IPS-20b (cell line): ENCODE results near the gene VEPH1.
"Not testable (repeated sequence)": the region's sequence is repeated elsewhere in the genome, so short reads cannot be mapped to it uniquely, and the experiment has no call there.

Experiments used
- H3K27ac ChIP-seq: one replicate; pipeline ENCODE4 v1.5.1; 2013; ENCODE audit warnings: low read length
- H3K27me3 ChIP-seq: 2 replicates; pipeline ENCODE4 v1.6.1; 2013; ENCODE audit warnings: mild to moderate bottlenecking, low read length, inconsistent platforms; ENCODE audit not compliant: insufficient read depth
- H3K36me3 ChIP-seq: 2 replicates; pipeline ENCODE4 v1.6.1; 2013; ENCODE audit warnings: low read depth, mild to moderate bottlenecking, inconsistent platforms, low read length, moderate library complexity; ENCODE audit not compliant: insufficient read depth
- H3K4me1 ChIP-seq: 2 replicates; pipeline ENCODE4 v1.6.1; 2013; ENCODE audit warnings: mild to moderate bottlenecking, control low read depth, inconsistent platforms, low read length, moderate library complexity; ENCODE audit not compliant: insufficient read depth
- H3K4me3 ChIP-seq: 2 replicates; pipeline ENCODE4 v1.5.1; 2013; ENCODE audit warnings: mild to moderate bottlenecking, low read length, inconsistent platforms
- H3K9ac ChIP-seq: 2 replicates; pipeline ENCODE4 v1.6.1; 2013; ENCODE audit warnings: low read depth, mild to moderate bottlenecking, inconsistent platforms, low read length, moderate library complexity
- H3K9me3 ChIP-seq: 2 replicates; pipeline ENCODE4 v1.6.1; 2013; ENCODE audit warnings: mild to moderate bottlenecking, low read depth, low read length, inconsistent platforms; ENCODE audit not compliant: insufficient read depth

Gene VEPH1

DNA sequence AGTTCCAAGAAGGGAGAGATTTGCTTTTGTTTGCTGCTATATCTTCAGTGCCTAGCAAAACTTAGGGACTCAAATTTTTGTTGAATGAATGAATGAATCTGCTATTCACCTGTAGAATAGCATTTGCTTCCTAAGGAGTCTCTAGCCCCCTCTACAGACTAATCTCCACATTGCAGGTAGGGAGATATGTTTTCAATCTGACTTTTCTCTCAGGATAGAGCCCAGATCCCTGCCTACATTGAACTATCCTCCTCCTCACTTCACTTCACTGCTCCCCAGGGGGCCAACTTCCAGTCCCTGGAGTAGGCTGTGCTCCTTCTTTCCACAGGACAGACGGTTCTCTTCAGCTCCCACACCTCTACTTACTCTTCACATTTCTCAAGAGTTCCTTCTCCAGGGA, 148.5 kb downstream of the VEPH1 start:
- Histone ChIP-seq H3K27me3 (no peaks in the 10 kb centered on the region), H3K9me3 (no peaks in the 10 kb centered on the region), H3K4me1 (0 out of 2 replicates have a peak, but pooled peaks cover 4% of the 10 kb centered on the region), H3K27ac (no peak overlapping the region), H3K36me3 (no peaks in the 10 kb centered on the region), H3K4me3 (no peak overlapping the region), H3K9ac (no peak overlapping the region)

DNA sequence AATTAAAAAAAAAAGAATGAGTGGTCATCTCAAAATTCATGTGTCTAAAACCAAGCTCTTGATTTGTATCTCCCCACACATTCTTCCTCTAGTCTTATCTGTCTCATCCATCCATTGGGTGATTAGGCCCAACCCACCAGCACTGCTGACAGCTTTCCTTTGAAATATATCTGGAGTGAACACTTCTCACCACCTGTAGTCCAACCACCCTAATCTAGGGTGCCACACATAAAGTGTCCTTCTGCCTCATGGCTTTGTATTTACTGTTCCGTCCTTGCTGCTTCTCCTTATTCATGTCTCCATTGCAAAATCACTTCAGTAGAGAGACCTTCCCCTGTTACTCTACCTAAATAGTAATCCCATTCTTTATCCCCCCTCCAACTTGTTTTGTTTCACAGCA, 149.0 kb downstream of the VEPH1 start:
- Histone ChIP-seq H3K9me3 (no peaks in the 10 kb centered on the region), H3K4me1 (0 out of 2 replicates have a peak, but pooled peaks cover 4% of the 10 kb centered on the region), H3K36me3 (no peaks in the 10 kb centered on the region), H3K27me3 (no peaks in the 10 kb centered on the region), H3K9ac (no peak overlapping the region), H3K27ac (no peak overlapping the region), H3K4me3 (no peak overlapping the region)

DNA sequence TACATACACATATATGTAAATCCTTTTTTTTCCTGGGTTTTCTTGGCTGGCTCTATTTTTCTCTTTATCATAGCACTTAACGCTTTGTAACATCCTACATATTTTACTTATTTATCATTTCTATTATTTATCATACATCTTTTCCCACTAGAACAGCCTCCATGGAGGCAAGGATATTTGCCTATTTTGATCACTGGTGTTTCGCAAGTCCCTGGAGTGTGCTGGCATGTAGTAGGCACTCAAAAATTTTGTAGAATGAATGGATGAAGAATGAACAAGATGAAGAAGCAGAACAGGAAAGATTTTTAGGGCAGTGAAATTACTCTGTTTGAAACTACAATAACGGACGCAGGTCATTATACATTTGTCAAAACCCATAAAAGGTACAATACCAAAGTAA, 149.6 kb downstream of the VEPH1 start:
- Histone ChIP-seq H3K27me3 (no peaks in the 10 kb centered on the region), H3K9ac (no peak overlapping the region), H3K36me3 (no peaks in the 10 kb centered on the region), H3K4me1 (0 out of 2 replicates have a peak, but pooled peaks cover 4% of the 10 kb centered on the region), H3K9me3 (no peaks in the 10 kb centered on the region), H3K4me3 (no peak overlapping the region), H3K27ac (no peak overlapping the region)

DNA sequence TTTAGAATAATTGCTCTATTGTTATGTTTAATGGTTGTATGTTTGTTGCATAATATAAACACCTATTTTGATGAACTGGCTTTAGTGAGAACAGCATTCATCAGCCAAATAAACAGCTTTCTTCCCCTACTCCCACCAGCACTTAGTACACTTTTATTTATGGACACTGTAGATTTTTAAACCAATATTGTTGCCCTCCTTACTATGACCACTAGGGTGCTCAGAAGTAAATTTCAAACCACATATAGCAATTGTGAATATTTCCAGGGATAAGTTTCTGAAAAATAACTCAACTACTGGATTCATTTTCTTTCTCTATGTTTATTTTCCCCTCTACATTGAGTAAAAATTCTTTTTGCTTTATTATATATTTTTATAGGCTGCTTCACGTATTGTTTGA, 151.2 kb downstream of the VEPH1 start:
- H3K9me3 ChIP-seq = no peaks in the 10 kb centered on the region
- no peaks in the 10 kb centered on the region for H3K36me3 ChIP-seq
- no peaks in the 10 kb centered on the region for H3K27me3 ChIP-seq
- no peak overlapping the region for H3K9ac ChIP-seq
- 0 out of 2 replicates have a peak, but pooled peaks cover 4% of the 10 kb centered on the region for H3K4me1 ChIP-seq
- no peak overlapping the region for H3K4me3 ChIP-seq
- H3K27ac ChIP-seq = no peak overlapping the region

- H3K9me3 ChIP-seq, H3K27me3 ChIP-seq, H3K9ac ChIP-seq, H3K36me3 ChIP-seq, H3K4me1 ChIP-seq, H3K4me3 ChIP-seq, H3K27ac ChIP-seq: not testable (repeated sequence)
These were observed 152.6 kb downstream of the VEPH1 start for GRCh38 chr3:157350651-157351050.

- not testable (repeated sequence) for H3K27ac ChIP-seq, H3K36me3 ChIP-seq, H3K27me3 ChIP-seq, H3K9me3 ChIP-seq, H3K4me1 ChIP-seq, H3K9ac ChIP-seq, H3K4me3 ChIP-seq
These were observed 154.7 kb downstream of the VEPH1 start for GRCh38 chr3:157348304-157349075.

GRCh38 chr3:157347577-157348303, 155.5 kb downstream of the VEPH1 start:
- Histone ChIP-seq H3K9ac (no peak overlapping the region), H3K27ac (no peak overlapping the region), H3K27me3 (no peaks in the 10 kb centered on the region), H3K36me3 (no peaks in the 10 kb centered on the region), H3K9me3 (no peaks in the 10 kb centered on the region), H3K4me1 (no peaks in the 10 kb centered on the region), H3K4me3 (no peak overlapping the region)

- Histone ChIP-seq H3K27me3 (no peaks in the 10 kb centered on the region), H3K9ac (peak overlapping the region; percentile 9; the same call in 1 of the 2 replicates), H3K4me3 (peak overlapping the region; percentile 1; the same call in 1 of the 2 replicates), H3K27ac (peak overlapping the region; percentile 39), H3K9me3 (peaks cover 12% of the 10 kb centered on the region), H3K36me3 (no peaks in the 10 kb centered on the region), H3K4me1 (peaks cover 21% of the 10 kb centered on the region)
These were observed 166.8 kb downstream of the VEPH1 start for GRCh38 chr3:157336252-157337009.

GRCh38 chr3:157335233-157336076, 167.8 kb downstream of the VEPH1 start:
- Histone ChIP-seq H3K4me3 (peak overlapping the region; percentile 1; the same call in 1 of the 2 replicates), H3K9ac (peak overlapping the region; percentile 9; the same call in 1 of the 2 replicates), H3K27me3 (no peaks in the 10 kb centered on the region), H3K4me1 (peaks cover 21% of the 10 kb centered on the region), H3K27ac (peak overlapping the region; percentile 25), H3K36me3 (no peaks in the 10 kb centered on the region), H3K9me3 (peaks cover 12% of the 10 kb centered on the region)

DNA sequence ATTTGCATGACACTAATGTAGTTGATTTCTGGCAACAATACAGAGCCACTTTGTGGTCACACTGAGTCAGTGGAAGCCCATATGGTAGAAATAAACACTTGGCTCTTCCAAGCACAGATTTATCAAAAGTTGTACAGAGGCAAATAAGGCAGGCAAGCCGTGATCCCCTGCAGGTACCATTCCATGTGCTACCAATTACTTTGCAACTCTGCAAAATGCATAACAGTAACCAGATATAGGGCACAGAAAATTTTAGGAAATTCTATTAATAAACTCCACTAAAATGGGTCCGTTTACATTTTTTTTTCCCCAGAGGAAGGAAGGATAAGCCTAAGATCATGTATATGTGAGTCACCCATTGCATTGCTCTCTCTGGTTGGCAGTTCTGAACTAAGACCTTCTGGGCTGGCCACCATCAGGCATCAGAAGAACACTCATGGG, 169.6 kb downstream of the VEPH1 start:
- no peak overlapping the region for H3K4me3 ChIP-seq
- peaks cover 21% of the 10 kb centered on the region for H3K4me1 ChIP-seq

DNA sequence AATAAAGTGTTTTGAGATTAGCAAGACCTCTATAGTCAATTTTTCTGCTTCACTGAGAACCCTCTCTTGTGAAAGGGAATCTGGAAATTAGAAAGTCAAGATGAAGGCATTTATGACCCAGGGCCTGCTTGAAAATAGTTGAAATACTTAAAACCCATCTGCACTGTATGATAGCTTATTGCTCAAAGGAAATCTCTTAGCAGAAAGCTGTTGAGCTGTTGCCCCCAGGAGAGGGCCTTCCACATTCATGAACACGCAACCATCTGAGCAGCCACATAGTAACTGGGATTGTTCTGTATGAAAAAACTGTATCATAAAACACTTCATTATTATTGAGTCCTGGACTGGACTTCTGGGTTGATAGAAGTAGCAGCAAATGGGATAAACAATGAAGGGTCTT, 173.0 kb downstream of the VEPH1 start:
- Histone ChIP-seq H3K27ac (no peak overlapping the region), H3K4me3 (no peak overlapping the region), H3K9ac (no peak overlapping the region), H3K9me3 (no peaks in the 10 kb centered on the region), H3K27me3 (no peaks in the 10 kb centered on the region), H3K36me3 (no peaks in the 10 kb centered on the region), H3K4me1 (peaks cover 9% of the 10 kb centered on the region; the same call in 1 of the 2 replicates)

More for the DNA sequence above, 169.6 kb downstream of the VEPH1 start:
- no peaks in the 10 kb centered on the region for H3K9me3 ChIP-seq
- H3K9ac ChIP-seq = no peak overlapping the region
- H3K27me3 ChIP-seq = no peaks in the 10 kb centered on the region
- no peaks in the 10 kb centered on the region for H3K36me3 ChIP-seq
- H3K27ac ChIP-seq = no peak overlapping the region
